ENCODE data around the gene NENF. TPM values are rescaled to one million over a fixed set of nuclear protein-coding genes. Genes with fewer than 3 reads are reported as not detected.

The NENF gene
- total RNA-seq, 1 experiment from 2014 or later, result 41.4 TPM

- Histone ChIP-seq H3K9me2 (replicated peaks; ENCODE audit: insufficient read depth, low read length) (no peaks in the 10 kb centered on the region), H2AFZ (ENCODE audit: low read length) (no peak overlapping the region), H4K20me1 (ENCODE audit: insufficient read depth, low read depth, low read length) (no peaks in the 10 kb centered on the region), H3K9ac (ENCODE audit: low read length) (no peak overlapping the region), H3K4me1 (ENCODE audit: low read length) (peaks cover 22% of the 10 kb centered on the region), H3K79me2 (ENCODE audit: low read length) (peaks cover 62% of the 10 kb centered on the region), H3K36me3 (ENCODE audit: insufficient read depth, low read length) (no peaks in the 10 kb centered on the region), H3K27me3 (ENCODE audit: low read length) (no peaks in the 10 kb centered on the region), H3K27ac (ENCODE audit: low read length) (no peak overlapping the region), H3K9me3 (ENCODE audit: low read length) (no peaks in the 10 kb centered on the region), H3K4me3 (ENCODE audit: low read length) (no peak overlapping the region; the same call in 1 of the 2 replicates), H3K4me2 (ENCODE audit: low read depth, low read length, poor library complexity, severe bottlenecking) (peak overlapping the region; percentile 79)
- no peak for DNase-seq
Observed at GRCh38 chr1:212434992-212435391, 2.3 kb downstream of the NENF start.

DNA sequence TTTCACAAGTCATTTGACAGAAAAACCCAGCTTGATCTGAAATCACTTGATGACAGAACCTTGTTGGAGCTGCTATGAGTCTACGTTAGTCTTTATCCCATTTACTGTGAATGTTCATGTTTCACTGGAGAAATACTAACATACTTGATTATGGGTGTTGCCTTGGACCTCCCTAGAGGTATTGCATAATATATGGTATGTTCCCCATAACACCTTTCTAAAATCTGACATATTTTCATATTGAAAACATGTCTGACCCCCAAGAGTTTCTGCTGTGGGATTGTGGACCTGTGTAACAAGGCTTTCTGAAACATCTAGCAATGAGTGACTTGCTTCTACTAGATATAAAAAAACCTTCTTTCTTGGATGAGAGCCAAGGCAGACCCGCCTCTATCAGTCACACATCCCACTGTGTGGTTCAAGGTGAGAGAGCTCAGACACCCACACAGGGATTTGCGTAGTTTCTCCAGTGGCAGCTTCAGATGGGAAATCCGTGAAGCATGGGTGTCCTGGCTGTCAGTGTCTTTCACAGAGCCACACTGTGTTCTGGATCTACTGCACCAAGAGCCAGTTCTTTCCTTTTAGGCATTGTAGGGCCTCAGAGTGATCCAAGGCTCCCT is 4.6 kb downstream of the NENF start:
- Histone ChIP-seq H3K4me2 (ENCODE audit: low read depth, low read length, poor library complexity, severe bottlenecking) (no peak overlapping the region), H4K20me1 (ENCODE audit: insufficient read depth, low read depth, low read length) (no peaks in the 10 kb centered on the region), H3K36me3 (ENCODE audit: insufficient read depth, low read length) (no peaks in the 10 kb centered on the region), H2AFZ (ENCODE audit: low read length) (no peak overlapping the region), H3K4me3 (ENCODE audit: low read length) (no peak overlapping the region), H3K9ac (ENCODE audit: low read length) (no peak overlapping the region), H3K9me3 (ENCODE audit: low read length) (no peaks in the 10 kb centered on the region), H3K27me3 (ENCODE audit: low read length) (no peaks in the 10 kb centered on the region), H3K4me1 (ENCODE audit: low read length) (peaks cover 16% of the 10 kb centered on the region), H3K27ac (ENCODE audit: low read length) (no peak overlapping the region), H3K79me2 (ENCODE audit: low read length) (peaks cover 85% of the 10 kb centered on the region), H3K9me2 (replicated peaks; ENCODE audit: insufficient read depth, low read length) (no peaks in the 10 kb centered on the region)
- no peak for DNase-seq

GRCh38 chr1:212438831-212439237 is 6.1 kb downstream of the NENF start:
- no peaks in the 10 kb centered on the region for H3K9me2 ChIP-seq (replicated peaks; ENCODE audit: insufficient read depth, low read length)
- no peak for DNase-seq
- H3K9ac ChIP-seq (ENCODE audit: low read length), result no peak overlapping the region
- H3K27ac ChIP-seq (ENCODE audit: low read length), result no peak overlapping the region
- H3K36me3 ChIP-seq (ENCODE audit: insufficient read depth, low read length), result no peaks in the 10 kb centered on the region
- no peaks in the 10 kb centered on the region for H3K9me3 ChIP-seq (ENCODE audit: low read length)
- H2AFZ ChIP-seq (ENCODE audit: low read length), result no peak overlapping the region
- peaks cover 78% of the 10 kb centered on the region for H3K79me2 ChIP-seq (ENCODE audit: low read length)
- H4K20me1 ChIP-seq (ENCODE audit: insufficient read depth, low read depth, low read length), result no peaks in the 10 kb centered on the region
- H3K4me1 ChIP-seq (ENCODE audit: low read length), result peaks cover 10% of the 10 kb centered on the region
- H3K4me2 ChIP-seq (ENCODE audit: low read depth, low read length, poor library complexity, severe bottlenecking), result no peak overlapping the region
- no peak overlapping the region for H3K4me3 ChIP-seq (ENCODE audit: low read length)
- no peaks in the 10 kb centered on the region for H3K27me3 ChIP-seq (ENCODE audit: low read length)

GRCh38 chr1:212440419-212440818 is 7.7 kb downstream of the NENF start:
- no peaks in the 10 kb centered on the region for H3K27me3 ChIP-seq (ENCODE audit: low read length)
- H3K79me2 ChIP-seq (ENCODE audit: low read length), result peaks cover 62% of the 10 kb centered on the region
- no peak overlapping the region for H3K9ac ChIP-seq (ENCODE audit: low read length)
- H3K36me3 ChIP-seq (ENCODE audit: insufficient read depth, low read length), result peaks cover 4% of the 10 kb centered on the region; the same call in 1 of the 2 replicates
- no peak for DNase-seq
- no peak overlapping the region for H3K27ac ChIP-seq (ENCODE audit: low read length)
- no peaks in the 10 kb centered on the region for H3K9me3 ChIP-seq (ENCODE audit: low read length)
- H3K4me3 ChIP-seq (ENCODE audit: low read length), result no peak overlapping the region
- no peaks in the 10 kb centered on the region for H3K9me2 ChIP-seq (replicated peaks; ENCODE audit: insufficient read depth, low read length)
- H4K20me1 ChIP-seq (ENCODE audit: insufficient read depth, low read depth, low read length), result no peaks in the 10 kb centered on the region
- no peak overlapping the region for H3K4me2 ChIP-seq (ENCODE audit: low read depth, low read length, poor library complexity, severe bottlenecking)
- no peak overlapping the region for H2AFZ ChIP-seq (ENCODE audit: low read length)
- H3K4me1 ChIP-seq (ENCODE audit: low read length), result no peaks in the 10 kb centered on the region

- H2AFZ ChIP-seq (ENCODE audit: low read length), result no peak overlapping the region
- no peak overlapping the region for H3K4me3 ChIP-seq (ENCODE audit: low read length)
- H3K4me2 ChIP-seq (ENCODE audit: low read depth, low read length, poor library complexity, severe bottlenecking), result no peak overlapping the region
- no peaks in the 10 kb centered on the region for H3K9me3 ChIP-seq (ENCODE audit: low read length)
- DNase-seq, result no peak
- no peaks in the 10 kb centered on the region for H3K9me2 ChIP-seq (replicated peaks; ENCODE audit: insufficient read depth, low read length)
- peaks cover 3% of the 10 kb centered on the region for H3K4me1 ChIP-seq (ENCODE audit: low read length)
- peaks cover 42% of the 10 kb centered on the region for H3K79me2 ChIP-seq (ENCODE audit: low read length)
- no peak overlapping the region for H3K27ac ChIP-seq (ENCODE audit: low read length)
- H4K20me1 ChIP-seq (ENCODE audit: insufficient read depth, low read depth, low read length), result no peaks in the 10 kb centered on the region
- H3K27me3 ChIP-seq (ENCODE audit: low read length), result no peaks in the 10 kb centered on the region
- H3K9ac ChIP-seq (ENCODE audit: low read length), result no peak overlapping the region
- peaks cover 4% of the 10 kb centered on the region; the same call in 1 of the 2 replicates for H3K36me3 ChIP-seq (ENCODE audit: insufficient read depth, low read length)
Observed at GRCh38 chr1:212442408-212442807, 9.7 kb downstream of the NENF start.

GRCh38 chr1:212446333-212446732 is 13.6 kb downstream of the NENF start:
- DNase-seq, result no peak
- Histone ChIP-seq H3K27me3 (ENCODE audit: low read length) (no peaks in the 10 kb centered on the region), H3K9me3 (ENCODE audit: low read length) (no peaks in the 10 kb centered on the region), H2AFZ (ENCODE audit: low read length) (no peak overlapping the region), H3K9me2 (replicated peaks; ENCODE audit: insufficient read depth, low read length) (no peaks in the 10 kb centered on the region), H4K20me1 (ENCODE audit: insufficient read depth, low read depth, low read length) (no peaks in the 10 kb centered on the region), H3K36me3 (ENCODE audit: insufficient read depth, low read length) (peaks cover 4% of the 10 kb centered on the region; the same call in 1 of the 2 replicates), H3K4me1 (ENCODE audit: low read length) (peaks cover 30% of the 10 kb centered on the region), H3K4me3 (ENCODE audit: low read length) (no peak overlapping the region), H3K79me2 (ENCODE audit: low read length) (peaks cover 11% of the 10 kb centered on the region), H3K27ac (ENCODE audit: low read length) (no peak overlapping the region), H3K4me2 (ENCODE audit: low read depth, low read length, poor library complexity, severe bottlenecking) (no peak overlapping the region), H3K9ac (ENCODE audit: low read length) (no peak overlapping the region)

- Histone ChIP-seq H3K4me2 (ENCODE audit: low read depth, low read length, poor library complexity, severe bottlenecking) (no peak overlapping the region), H3K9me3 (ENCODE audit: low read length) (no peaks in the 10 kb centered on the region), H3K36me3 (ENCODE audit: insufficient read depth, low read length) (peaks cover 4% of the 10 kb centered on the region; the same call in 1 of the 2 replicates), H3K79me2 (ENCODE audit: low read length) (no peaks in the 10 kb centered on the region; the same call in 1 of the 2 replicates), H3K4me3 (ENCODE audit: low read length) (no peak overlapping the region), H3K27me3 (ENCODE audit: low read length) (no peaks in the 10 kb centered on the region), H3K4me1 (ENCODE audit: low read length) (peaks cover 36% of the 10 kb centered on the region), H3K9ac (ENCODE audit: low read length) (no peak overlapping the region), H3K27ac (ENCODE audit: low read length) (0 out of 2 replicates have a peak overlapping the region, but pooled peaks have one; percentile 31), H3K9me2 (replicated peaks; ENCODE audit: insufficient read depth, low read length) (no peaks in the 10 kb centered on the region), H2AFZ (ENCODE audit: low read length) (no peak overlapping the region), H4K20me1 (ENCODE audit: insufficient read depth, low read depth, low read length) (no peaks in the 10 kb centered on the region)
- no peak for DNase-seq
Observed at GRCh38 chr1:212447478-212447877, 14.8 kb downstream of the NENF start.

DNA sequence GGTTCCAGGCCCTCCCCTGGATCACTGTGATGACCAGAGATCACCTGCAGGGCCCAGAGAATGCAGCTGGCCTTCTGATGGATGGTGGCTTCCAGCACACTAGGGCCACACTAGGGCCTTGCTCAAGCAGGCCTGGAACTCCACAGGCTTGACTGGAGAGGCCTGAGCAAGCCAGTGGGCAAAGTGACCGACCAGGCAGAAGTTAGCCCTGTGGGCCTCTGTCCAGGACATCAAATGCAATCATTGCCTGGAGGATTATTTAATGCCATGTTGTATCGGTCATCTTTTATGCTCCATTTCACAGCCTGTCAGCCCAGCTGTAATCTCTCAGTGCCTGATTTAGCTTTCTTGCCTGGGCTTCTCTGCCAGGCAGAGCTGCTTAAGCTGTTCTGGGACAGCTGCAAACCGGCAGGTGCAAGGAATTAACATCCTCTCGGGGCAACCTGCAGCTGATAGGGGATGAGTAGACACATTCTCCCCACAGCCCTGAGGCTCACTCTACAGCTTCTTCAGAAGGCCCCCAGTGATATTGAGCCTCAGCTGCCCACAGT is 17.7 kb downstream of the NENF start:
- Histone ChIP-seq H3K4me2 (ENCODE audit: low read depth, low read length, poor library complexity, severe bottlenecking) (peak overlapping the region; percentile 43), H3K27me3 (ENCODE audit: low read length) (no peaks in the 10 kb centered on the region), H2AFZ (ENCODE audit: low read length) (no peak overlapping the region), H3K9me3 (ENCODE audit: low read length) (no peaks in the 10 kb centered on the region), H3K9ac (ENCODE audit: low read length) (peak overlapping the region; percentile 18; the same call in 1 of the 2 replicates), H4K20me1 (ENCODE audit: insufficient read depth, low read depth, low read length) (no peaks in the 10 kb centered on the region), H3K9me2 (replicated peaks; ENCODE audit: insufficient read depth, low read length) (no peaks in the 10 kb centered on the region), H3K4me1 (ENCODE audit: low read length) (peaks cover 38% of the 10 kb centered on the region), H3K27ac (ENCODE audit: low read length) (peak overlapping the region; percentile 73), H3K79me2 (ENCODE audit: low read length) (no peaks in the 10 kb centered on the region), H3K4me3 (ENCODE audit: low read length) (no peak overlapping the region), H3K36me3 (ENCODE audit: insufficient read depth, low read length) (no peaks in the 10 kb centered on the region)
- DNase-seq, result peak; percentile 69

Data from Karpas-422 (cell line).